ENCODE measurements around the gene TTC39B.

Gene TTC39B

GRCh38 chr9:15221746-15222145 lies 85.3 kb downstream of the TTC39B start:
- no peak for DNase-seq

- DNase-seq, result no peak
Observed at GRCh38 chr9:15220658-15221318, 86.2 kb downstream of the TTC39B start.

GRCh38 chr9:15219546-15219945 lies 87.5 kb downstream of the TTC39B start:
- DNase-seq, result no peak

GRCh38 chr9:15218994-15219393 lies 88.0 kb downstream of the TTC39B start:
- no peak for DNase-seq

GRCh38 chr9:15213249-15213648 lies 93.8 kb downstream of the TTC39B start:
- DNase-seq, result no peak

GRCh38 chr9:15211815-15212495 lies 95.1 kb downstream of the TTC39B start:
- no peak for DNase-seq

GRCh38 chr9:15211160-15211814 lies 95.7 kb downstream of the TTC39B start:
- DNase-seq, result peak; percentile 77

- no peak for DNase-seq
Observed at GRCh38 chr9:15206903-15207696, 99.9 kb downstream of the TTC39B start.

GRCh38 chr9:15205632-15206420 lies 101.2 kb downstream of the TTC39B start:
- DNase-seq, result no peak

GRCh38 chr9:15203581-15203980 lies 103.4 kb downstream of the TTC39B start:
- no peak for DNase-seq

- no peak for DNase-seq
Observed at GRCh38 chr9:15200111-15200510, 106.9 kb downstream of the TTC39B start.

GRCh38 chr9:15192856-15193255 lies 114.2 kb downstream of the TTC39B start:
- no peak for DNase-seq

GRCh38 chr9:15191378-15191777 lies 115.6 kb downstream of the TTC39B start:
- no peak for DNase-seq

- no peak for DNase-seq
Observed at GRCh38 chr9:15189481-15189880, 117.5 kb downstream of the TTC39B start.

GRCh38 chr9:15187589-15187988 lies 119.4 kb downstream of the TTC39B start:
- no peak for DNase-seq

- DNase-seq, result no peak
Observed at GRCh38 chr9:15182730-15183129, 124.3 kb downstream of the TTC39B start.

GRCh38 chr9:15182101-15182551 lies 124.9 kb downstream of the TTC39B start:
- DNase-seq, result no peak

- no peak for DNase-seq
Observed at GRCh38 chr9:15180124-15180523, 126.9 kb downstream of the TTC39B start.

- DNase-seq, result no peak
Observed at GRCh38 chr9:15178631-15179030, 128.4 kb downstream of the TTC39B start.

- DNase-seq, result no peak
Observed at GRCh38 chr9:15176836-15177235, 130.2 kb downstream of the TTC39B start.

- DNase-seq, result no peak
Observed at GRCh38 chr9:15163931-15164330, 143.1 kb downstream of the TTC39B start.

GRCh38 chr9:15161753-15162152 lies 145.3 kb downstream of the TTC39B start:
- no peak for DNase-seq
